Astrocyte of the cerebellum (primary cell): ENCODE measurements around the gene NABP1.

ENCODE experiments used
- DNase-seq: peaks from one replicate; pipeline ENCODE4 v3.0.0-alpha.2; 2011; ENCODE audit warnings: low read depth
- H3K4me3 ChIP-seq: 2 replicates; pipeline ENCODE4 v1.5.1; 2011; ENCODE audit warnings: mild to moderate bottlenecking, low read depth, low read length, moderate library complexity
- CTCF ChIP-seq: IDR thresholded peaks from 2 replicates; pipeline ENCODE4 v1.5.1; 2012; ENCODE audit warnings: low read length, low read depth, moderate library complexity, mild to moderate bottlenecking; ENCODE audit errors: missing control alignments
- in situ Hi-C: cut with HindIII; loops from 2 replicates; pipeline ENCODE4 v1.10.0; 2017; ENCODE audit warnings: low sequenced_read_pairs

The NABP1 gene

GRCh38 chr2:191649519-191649918, 28.4 kb upstream of the NABP1 start:
- no peak overlapping the region for H3K4me3 ChIP-seq
- TF ChIP-seq CTCF, result no peak
- in situ Hi-C loops, result no loop called here
- DNase-seq, result no peak

- no peak overlapping the region for H3K4me3 ChIP-seq
- no peak for DNase-seq
- in situ Hi-C loops, result no loop called here
- TF ChIP-seq CTCF, result no peak
Measured at GRCh38 chr2:191650896-191651773, 26.8 kb upstream of the NABP1 start.

DNA sequence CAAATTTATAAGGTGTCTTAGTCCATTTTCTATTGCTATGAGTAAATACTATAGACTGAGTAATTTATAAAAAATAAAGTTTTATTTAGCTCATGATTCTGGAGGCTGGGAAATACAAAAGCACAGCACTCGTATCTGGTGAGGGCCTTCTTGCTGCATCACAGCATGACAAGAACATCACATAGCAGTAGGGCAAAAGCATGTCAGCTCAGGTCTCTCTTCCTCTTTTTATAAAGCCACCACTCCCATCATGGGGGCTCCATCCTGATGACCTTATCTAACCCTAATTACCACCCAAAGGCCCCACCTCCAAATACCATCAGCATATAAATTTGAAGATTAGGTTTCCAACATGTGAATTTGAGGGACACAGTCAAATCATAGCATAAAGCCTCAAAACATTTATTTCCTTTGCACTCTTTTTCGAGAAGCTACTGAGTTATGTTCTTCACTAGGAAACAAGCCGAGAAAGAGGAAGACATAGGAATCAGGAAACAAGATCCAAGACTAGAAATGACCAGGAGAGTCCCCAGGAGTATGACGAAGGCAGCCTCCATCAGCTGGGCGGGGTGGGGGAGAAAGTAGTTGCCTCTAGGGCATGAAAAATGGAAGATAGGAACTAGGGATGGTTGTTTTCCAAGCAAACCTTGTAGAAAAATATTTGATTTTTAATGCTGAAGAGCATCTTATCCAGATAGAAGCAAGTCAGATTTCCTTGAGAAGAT, 24.1 kb upstream of the NABP1 start:
- no peak for TF ChIP-seq CTCF
- DNase-seq, result no peak
- no peak overlapping the region for H3K4me3 ChIP-seq
- in situ Hi-C loops, result no loop called here

DNA sequence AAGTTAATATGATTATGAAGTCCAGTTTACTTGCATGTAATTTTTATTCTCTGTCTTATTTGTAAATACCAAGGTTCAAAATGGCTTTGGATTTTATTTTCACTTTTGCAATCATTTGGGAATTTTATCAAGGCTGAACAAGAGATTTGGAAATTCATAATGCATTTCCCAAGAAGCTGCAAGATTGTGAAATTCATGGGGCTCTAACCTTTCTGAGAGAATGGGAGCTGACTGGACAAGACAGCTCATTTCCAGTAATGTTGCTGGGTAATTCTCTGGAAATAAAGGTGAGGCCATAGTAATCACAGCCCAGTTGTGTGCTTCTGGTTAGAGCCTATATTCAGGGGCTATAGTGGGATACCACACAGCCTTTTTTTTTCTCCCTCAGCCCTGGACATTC, 21.5 kb upstream of the NABP1 start:
- DNase-seq, result no peak
- no peak for TF ChIP-seq CTCF
- in situ Hi-C loops, result no loop called here
- no peak overlapping the region for H3K4me3 ChIP-seq

DNA sequence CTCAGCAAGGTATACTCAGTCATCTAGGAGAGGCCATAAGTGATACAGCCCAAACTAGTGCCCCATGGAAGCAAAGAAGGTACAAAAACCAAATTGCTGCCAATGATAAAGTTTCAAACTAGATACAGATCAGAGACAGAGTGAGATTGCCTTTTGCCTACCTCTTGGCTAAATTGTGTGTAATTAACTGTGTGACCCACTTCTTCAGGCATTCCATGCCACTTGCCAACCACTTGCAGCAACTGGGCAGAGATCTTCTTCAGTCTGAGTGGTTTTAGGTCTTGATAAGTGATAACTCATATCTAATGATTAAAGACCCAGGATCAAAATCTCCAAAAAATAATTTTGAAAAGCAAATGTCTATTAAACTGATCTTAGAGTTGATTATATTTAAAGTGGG, 21.1 kb upstream of the NABP1 start:
- no peak overlapping the region for H3K4me3 ChIP-seq
- TF ChIP-seq CTCF, result no peak
- DNase-seq, result no peak
- in situ Hi-C loops, result no loop called here

DNA sequence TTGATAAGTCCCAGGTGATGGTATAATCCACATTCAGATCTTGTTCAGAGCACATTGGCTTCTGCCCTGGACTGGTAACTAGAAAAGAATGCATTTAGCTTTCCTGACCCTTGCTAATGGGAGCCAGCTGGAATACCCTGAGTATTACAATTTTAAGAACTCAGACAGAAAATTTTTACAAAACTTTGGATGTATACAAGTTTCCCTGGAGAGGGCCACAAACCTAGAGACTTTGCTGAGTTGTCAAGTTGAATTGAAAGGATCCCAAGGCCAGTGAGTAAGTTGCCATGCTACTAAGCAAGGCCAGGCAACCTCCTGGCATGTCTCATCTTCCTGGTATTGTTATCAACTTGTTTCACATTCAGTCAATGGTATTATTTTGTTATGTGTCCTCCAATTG, 20.0 kb upstream of the NABP1 start:
- no peak for TF ChIP-seq CTCF
- H3K4me3 ChIP-seq, result no peak overlapping the region
- no peak for DNase-seq
- in situ Hi-C loops, result no loop called here
